Erythroblast (primary cell): ENCODE measurements around the gene VSX1.

ENCODE experiments used
- GATA1 ChIP-seq: IDR thresholded peaks from 2 replicates; pipeline ENCODE4 v1.6.1; 2011; ENCODE audit warnings: low read depth, mild to moderate bottlenecking, control low read depth, low read length, moderate library complexity
- POLR2A ChIP-seq: IDR thresholded peaks from 2 replicates; pipeline ENCODE4 v1.6.1; 2011; ENCODE audit warnings: mild to moderate bottlenecking, low read length

DNA sequence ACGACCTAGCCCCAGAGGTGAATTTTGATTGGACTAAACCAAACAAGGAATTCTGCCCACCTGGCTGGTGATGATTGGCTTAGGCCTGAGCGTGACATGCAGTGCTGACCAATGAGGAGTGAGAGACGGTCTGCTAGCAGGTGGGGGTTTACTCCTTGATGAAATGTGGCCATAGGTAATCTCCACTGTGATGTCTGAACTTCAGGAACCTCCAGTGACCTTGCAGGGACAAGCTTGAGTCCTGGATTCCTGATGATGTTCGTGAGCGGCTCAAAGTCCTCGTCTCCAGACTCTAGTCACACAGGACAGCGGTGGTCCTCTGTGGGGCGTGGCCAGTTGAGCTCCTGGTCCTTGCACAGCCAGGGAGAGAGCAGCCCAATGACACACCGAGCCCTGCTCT, 8.4 kb downstream of the VSX1 start:
- no peak for TF ChIP-seq POLR2A
- TF ChIP-seq GATA1, result no peak
